Muscle layer of colon (tissue), 2 donors: Measurements from ENCODE around the gene GALNT9.

Experiments
- H3K27ac ChIP-seq: one replicate; pipeline ENCODE4 v1.7.0; 2013; ENCODE audit warnings: low read depth, mild to moderate bottlenecking, low read length, moderate library complexity
- H3K27me3 ChIP-seq, 2 donors: one replicate each; pipeline ENCODE4 v1.7.0; 2013; ENCODE audit warnings: low read length in 2 of 2, mild to moderate bottlenecking in 2 of 2; ENCODE audit not compliant: insufficient read depth in 2 of 2, control insufficient read depth in 1 of 2
- H3K36me3 ChIP-seq: one replicate; pipeline ENCODE4 v1.7.0; 2013; ENCODE audit warnings: mild to moderate bottlenecking, low read length; ENCODE audit not compliant: insufficient read depth
- H3K4me1 ChIP-seq: one replicate; pipeline ENCODE4 v1.7.0; 2013; ENCODE audit warnings: mild to moderate bottlenecking, low read length; ENCODE audit not compliant: insufficient read depth
- H3K4me3 ChIP-seq, 2 donors: one replicate each; pipeline ENCODE4 v1.7.0; 2013; ENCODE audit warnings: low read length in 2 of 2, low read depth in 1 of 2, mild to moderate bottlenecking in 1 of 2, moderate library complexity in 1 of 2
- H3K9ac ChIP-seq: one replicate; pipeline ENCODE4 v1.7.0; 2013; ENCODE audit warnings: low read length
- H3K9me3 ChIP-seq: one replicate; pipeline ENCODE4 v1.7.0; 2013; ENCODE audit warnings: mild to moderate bottlenecking, low read length
- donor health status: abdominal sarcoma.
- donor health status: Adenocarcinoma of cecum.

Gene GALNT9

GRCh38 chr12:132162508-132163031, 166.8 kb downstream of the GALNT9 start:
- Histone ChIP-seq H3K4me1 (no peaks in the 10 kb centered on the region), H3K9ac (no peak overlapping the region), H3K36me3 (peaks cover 6% of the 10 kb centered on the region), H3K27me3 (peaks cover 0 to 32% of the 10 kb centered on the region in 2 donors), H3K27ac (no peak overlapping the region), H3K9me3 (no peaks in the 10 kb centered on the region), H3K4me3 (no peak overlapping the region)

- Histone ChIP-seq H3K9me3 (no peaks in the 10 kb centered on the region), H3K4me3 (no peak overlapping the region), H3K27ac (no peak overlapping the region), H3K36me3 (peaks cover 7% of the 10 kb centered on the region), H3K27me3 (peaks cover 0 to 26% of the 10 kb centered on the region in 2 donors), H3K9ac (no peak overlapping the region), H3K4me1 (no peaks in the 10 kb centered on the region)
These were observed 167.4 kb downstream of the GALNT9 start for GRCh38 chr12:132161796-132162507.

DNA sequence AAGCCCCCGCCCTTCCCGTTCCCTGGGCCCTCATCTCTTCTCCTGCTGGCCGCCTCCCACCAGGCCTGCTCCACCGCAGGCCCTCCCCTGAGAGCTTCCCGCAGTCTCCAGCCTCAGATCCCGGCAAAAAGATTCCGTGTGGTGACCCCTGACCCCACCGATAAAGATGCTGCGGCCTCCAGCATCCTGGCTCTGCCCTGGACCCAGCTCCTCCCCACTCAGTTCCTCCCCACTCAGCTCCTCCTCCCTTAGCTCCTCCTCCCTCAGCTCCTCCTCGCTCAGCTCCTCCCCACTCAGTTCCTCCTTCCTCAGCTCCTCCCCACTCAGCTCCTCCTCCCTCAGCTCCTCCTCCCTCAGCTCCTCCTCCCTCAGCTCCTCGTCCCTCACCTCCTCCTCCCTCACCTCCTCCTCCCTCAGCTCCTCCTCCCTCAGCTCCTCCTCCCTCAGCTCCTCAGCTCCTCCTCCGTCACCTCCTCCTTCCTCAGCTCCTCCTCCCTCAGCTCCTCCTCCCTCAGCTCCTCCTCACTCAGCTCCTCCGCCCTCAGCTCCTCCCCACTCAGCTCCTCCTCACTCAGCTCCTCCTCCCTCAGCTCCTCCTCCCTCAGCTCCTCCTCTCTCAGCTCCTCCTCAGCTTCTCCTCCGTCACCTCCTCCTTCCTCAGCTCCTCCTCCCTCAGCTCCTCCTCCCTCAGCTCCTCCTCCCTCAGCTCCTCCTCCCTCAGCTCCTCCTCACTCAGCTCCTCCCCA, 168.2 kb downstream of the GALNT9 start:
- Histone ChIP-seq H3K4me3 (no peak overlapping the region), H3K9ac (no peak overlapping the region), H3K36me3 (peaks cover 10% of the 10 kb centered on the region), H3K4me1 (no peaks in the 10 kb centered on the region), H3K9me3 (no peaks in the 10 kb centered on the region), H3K27ac (no peak overlapping the region), H3K27me3 (peaks cover 0 to 24% of the 10 kb centered on the region in 2 donors)

- Histone ChIP-seq H3K27me3 (peaks cover 0 to 24% of the 10 kb centered on the region in 2 donors), H3K36me3 (peaks cover 13% of the 10 kb centered on the region), H3K4me1 (no peaks in the 10 kb centered on the region), H3K9me3 (no peaks in the 10 kb centered on the region), H3K4me3 (no peak overlapping the region), H3K9ac (no peak overlapping the region), H3K27ac (no peak overlapping the region)
These were observed 168.8 kb downstream of the GALNT9 start for GRCh38 chr12:132160601-132161035.

DNA sequence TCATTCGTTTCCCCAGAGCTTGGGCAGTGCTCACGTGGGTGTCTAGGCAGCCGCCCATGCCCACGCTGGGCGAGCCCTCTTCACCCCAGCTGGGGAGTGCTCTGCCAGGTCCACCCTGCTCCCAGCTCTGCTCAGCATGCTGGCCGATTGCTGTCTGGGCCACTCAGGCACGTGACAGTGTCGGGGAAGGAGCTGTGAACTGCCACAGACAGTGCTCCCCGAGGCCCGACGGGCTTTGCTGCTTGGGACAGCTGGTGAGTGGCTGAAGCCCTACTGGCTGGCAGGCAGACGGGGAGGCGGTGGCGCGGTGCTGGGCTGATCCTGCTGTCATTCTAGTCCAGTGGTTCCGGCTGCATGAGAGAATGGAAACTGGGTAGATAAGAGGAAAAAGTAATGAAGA, 169.4 kb downstream of the GALNT9 start:
- no peak overlapping the region for H3K4me3 ChIP-seq
- H3K9me3 ChIP-seq: no peaks in the 10 kb centered on the region
- H3K4me1 ChIP-seq: no peaks in the 10 kb centered on the region
- H3K27me3 ChIP-seq: peaks cover 0 to 24% of the 10 kb centered on the region in 2 donors
- H3K36me3 ChIP-seq: peaks cover 13% of the 10 kb centered on the region
- H3K27ac ChIP-seq: no peak overlapping the region
- H3K9ac ChIP-seq: no peak overlapping the region

DNA sequence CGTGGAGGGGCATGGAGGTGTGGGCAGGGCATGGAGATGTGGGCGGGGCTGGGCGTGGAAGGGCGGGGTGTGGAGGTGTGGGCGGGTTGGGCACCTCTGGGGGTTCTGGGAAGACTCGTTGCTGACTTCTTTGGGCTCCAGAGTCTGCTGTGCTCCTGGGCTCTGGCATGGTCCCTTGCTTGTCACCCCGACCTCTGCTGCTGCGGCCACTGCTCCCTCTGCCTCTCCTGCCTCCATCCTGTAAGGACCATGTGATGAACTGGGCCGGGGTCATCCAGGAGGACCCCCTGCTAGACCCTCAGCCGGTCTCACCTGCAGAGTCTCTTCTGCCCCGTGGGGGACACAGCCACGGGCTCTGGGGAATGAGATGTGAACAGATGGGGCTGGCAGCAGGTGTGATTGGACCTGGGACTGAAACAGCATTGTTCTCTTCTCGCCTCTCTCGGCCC, 169.8 kb downstream of the GALNT9 start:
- Histone ChIP-seq H3K4me1 (no peaks in the 10 kb centered on the region), H3K36me3 (peaks cover 13% of the 10 kb centered on the region), H3K9me3 (no peaks in the 10 kb centered on the region), H3K27me3 (peaks cover 0 to 24% of the 10 kb centered on the region in 2 donors), H3K4me3 (no peak overlapping the region), H3K27ac (no peak overlapping the region), H3K9ac (no peak overlapping the region)

- no peak overlapping the region for H3K9ac ChIP-seq
These were observed 170.5 kb downstream of the GALNT9 start for GRCh38 chr12:132158677-132159554.

GRCh38 chr12:132157733-132158409, 171.5 kb downstream of the GALNT9 start:
- peaks cover 0 to 7% of the 10 kb centered on the region in 2 donors for H3K27me3 ChIP-seq
- no peaks in the 10 kb centered on the region for H3K9me3 ChIP-seq
- H3K9ac ChIP-seq: no peak overlapping the region
- no peak overlapping the region for H3K4me3 ChIP-seq
- H3K36me3 ChIP-seq: peaks cover 13% of the 10 kb centered on the region
- no peaks in the 10 kb centered on the region for H3K4me1 ChIP-seq
- no peak overlapping the region for H3K27ac ChIP-seq

More at GRCh38 chr12:132158677-132159554, 170.5 kb downstream of the GALNT9 start:
- Histone ChIP-seq H3K27ac (no peak overlapping the region), H3K9me3 (no peaks in the 10 kb centered on the region), H3K4me3 (no peak overlapping the region), H3K36me3 (peaks cover 13% of the 10 kb centered on the region), H3K4me1 (no peaks in the 10 kb centered on the region), H3K27me3 (peaks cover 0 to 18% of the 10 kb centered on the region in 2 donors)

GRCh38 chr12:132156573-132157325, 172.6 kb downstream of the GALNT9 start:
- peaks cover 13% of the 10 kb centered on the region for H3K36me3 ChIP-seq
- no peak overlapping the region for H3K4me3 ChIP-seq
- H3K9me3 ChIP-seq: no peaks in the 10 kb centered on the region
- no peak overlapping the region for H3K9ac ChIP-seq
- H3K27ac ChIP-seq: no peak overlapping the region
- no peaks in the 10 kb centered on the region for H3K27me3 ChIP-seq
- H3K4me1 ChIP-seq: no peaks in the 10 kb centered on the region
